ENCODE measurements around the gene CSF1.

DNA sequence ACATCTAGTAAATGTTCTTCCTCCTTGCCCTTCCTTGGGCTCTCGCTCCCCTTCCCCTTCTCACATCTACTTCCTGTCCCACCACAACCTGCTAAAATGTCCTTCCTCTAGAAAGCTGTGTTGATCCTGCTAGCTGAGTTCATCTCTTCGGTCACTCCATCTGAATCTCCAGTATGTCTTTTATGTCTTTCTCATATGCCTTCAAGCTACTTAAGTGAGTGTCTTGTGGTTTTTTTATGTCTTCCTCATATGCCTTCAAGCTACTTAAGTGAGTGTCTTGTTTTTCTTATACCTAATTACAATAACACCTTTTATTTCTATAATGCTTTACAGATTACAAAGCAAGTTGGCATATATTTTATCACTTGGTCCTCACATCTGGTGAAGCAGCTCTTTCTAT is 33.9 kb downstream of the CSF1 start:
- no peak for TF ChIP-seq YY1 (IDR thresholded peaks at IDR 0.05; ENCODE audit: insufficient read depth, insufficient read length)
- no peak for TF ChIP-seq SUZ12 (IDR thresholded peaks at IDR 0.05; ENCODE audit: extremely low read depth, insufficient read depth, insufficient read length)
- no peak for TF ChIP-seq ZNF274 (IDR thresholded peaks at IDR 0.05; ENCODE audit: low read depth, low read length)
